A673 (cell line): ENCODE measurements around the gene TOE1.

Experiments used
- EZH2 ChIP-seq: fragments of 200-600 bp; sonication (generic); IDR thresholded peaks from 2 replicates; pipeline ENCODE4 v1.6.1; 2017; ENCODE audit warnings: borderline replicate concordance, low read depth, mild to moderate bottlenecking, mixed read lengths, antibody characterized with exemption, low read length; ENCODE audit not compliant: poor library complexity, severe bottlenecking
- TF ChIP-seq, protein P1 (sequence below): fragments of 300-800, 200-600 bp; sonication (generic); conservative IDR thresholded peaks from 2 replicates; pipeline ENCODE4 v1.5.1; 2017; ENCODE audit warnings: low read depth, mild to moderate bottlenecking, antibody characterized with exemption, low read length, moderate library complexity, mixed read lengths

DNA sequence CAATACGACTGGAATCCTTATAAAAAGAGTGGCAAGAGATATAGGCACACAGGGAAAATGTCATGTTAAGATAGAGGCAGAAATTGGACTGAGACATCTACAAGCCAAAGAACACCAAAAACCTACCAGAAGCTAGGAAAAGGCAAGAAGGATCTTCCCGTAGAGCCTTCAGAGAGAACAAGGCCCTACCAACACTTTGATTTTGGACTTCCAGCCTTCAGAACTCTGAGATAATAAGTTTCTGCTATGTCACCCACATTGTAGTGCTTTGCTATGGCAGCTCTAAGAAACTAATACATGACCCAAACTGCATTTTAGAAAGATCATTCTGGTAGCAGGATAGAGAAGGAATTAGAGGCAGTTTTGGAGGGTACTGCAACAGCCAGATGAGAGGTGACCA is 24.3 kb downstream of the TOE1 start:
- TF ChIP-seq, protein P1, sequence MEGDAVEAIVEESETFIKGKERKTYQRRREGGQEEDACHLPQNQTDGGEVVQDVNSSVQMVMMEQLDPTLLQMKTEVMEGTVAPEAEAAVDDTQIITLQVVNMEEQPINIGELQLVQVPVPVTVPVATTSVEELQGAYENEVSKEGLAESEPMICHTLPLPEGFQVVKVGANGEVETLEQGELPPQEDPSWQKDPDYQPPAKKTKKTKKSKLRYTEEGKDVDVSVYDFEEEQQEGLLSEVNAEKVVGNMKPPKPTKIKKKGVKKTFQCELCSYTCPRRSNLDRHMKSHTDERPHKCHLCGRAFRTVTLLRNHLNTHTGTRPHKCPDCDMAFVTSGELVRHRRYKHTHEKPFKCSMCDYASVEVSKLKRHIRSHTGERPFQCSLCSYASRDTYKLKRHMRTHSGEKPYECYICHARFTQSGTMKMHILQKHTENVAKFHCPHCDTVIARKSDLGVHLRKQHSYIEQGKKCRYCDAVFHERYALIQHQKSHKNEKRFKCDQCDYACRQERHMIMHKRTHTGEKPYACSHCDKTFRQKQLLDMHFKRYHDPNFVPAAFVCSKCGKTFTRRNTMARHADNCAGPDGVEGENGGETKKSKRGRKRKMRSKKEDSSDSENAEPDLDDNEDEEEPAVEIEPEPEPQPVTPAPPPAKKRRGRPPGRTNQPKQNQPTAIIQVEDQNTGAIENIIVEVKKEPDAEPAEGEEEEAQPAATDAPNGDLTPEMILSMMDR = no peak
- TF ChIP-seq EZH2 = no peak
